HG02852 (cell line): ENCODE measurements around the gene RAPH1.
A peak's percentile ranks its signal among the peaks of the same experiment; 100 is the strongest.
"Not testable (repeated sequence)": the region's sequence is repeated elsewhere in the genome, so short reads cannot be mapped to it uniquely, and the experiment has no call there.

Source experiments
- ATAC-seq: cut with Tn5 transposase; IDR thresholded peaks from one replicate; pipeline ENCODE4 v1.9.1; 2021; ENCODE audit warnings: mild to moderate bottlenecking, moderate library complexity; ENCODE audit not compliant: unreplicated experiment

The RAPH1 gene

GRCh38 chr2:203547356-203547755 lies 12.3 kb upstream of the RAPH1 start:
- no peak for ATAC-seq

DNA sequence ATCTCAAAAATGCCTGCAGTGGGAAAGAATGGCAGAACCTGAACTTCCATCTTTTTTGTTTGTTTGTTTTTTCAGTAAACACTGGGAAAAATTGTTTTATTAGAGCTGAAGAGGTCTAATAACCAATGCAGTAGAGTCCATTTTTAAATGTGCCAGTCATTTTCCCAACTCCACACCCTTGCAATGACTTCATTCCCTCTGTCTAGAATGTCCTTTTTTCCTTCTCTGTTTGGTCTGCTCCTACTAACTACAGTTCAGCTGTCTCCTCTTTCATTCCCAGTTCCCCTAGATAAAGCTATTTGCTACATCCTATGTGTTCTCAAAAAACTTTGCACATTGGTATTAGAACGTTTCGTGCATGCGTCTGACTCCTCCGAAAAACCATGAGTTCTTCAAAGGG lies 9.3 kb upstream of the RAPH1 start:
- ATAC-seq: no peak

DNA sequence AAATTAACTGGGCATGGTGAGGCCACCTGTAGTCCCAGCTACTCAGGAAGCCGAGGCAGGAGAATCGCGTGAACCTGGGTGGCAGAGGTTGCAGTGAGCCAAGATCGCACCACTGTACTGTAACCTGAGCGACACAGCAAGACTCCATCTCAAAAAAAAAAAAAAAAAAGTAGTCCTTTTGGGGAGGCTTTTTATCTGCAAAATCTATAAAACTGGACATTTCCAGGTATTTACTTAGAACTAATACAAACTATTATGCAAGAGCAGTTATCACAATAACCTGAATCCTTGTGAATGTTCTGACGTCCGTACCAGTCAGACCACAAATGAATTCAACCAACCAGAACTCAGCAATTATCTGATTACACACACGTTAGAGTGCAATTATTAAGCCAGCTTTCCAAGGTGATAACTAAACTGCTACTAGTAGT lies 8.8 kb upstream of the RAPH1 start:
- ATAC-seq: no peak

- ATAC-seq: not testable (repeated sequence)
Observed at GRCh38 chr2:203540598-203540997, 5.5 kb upstream of the RAPH1 start.

DNA sequence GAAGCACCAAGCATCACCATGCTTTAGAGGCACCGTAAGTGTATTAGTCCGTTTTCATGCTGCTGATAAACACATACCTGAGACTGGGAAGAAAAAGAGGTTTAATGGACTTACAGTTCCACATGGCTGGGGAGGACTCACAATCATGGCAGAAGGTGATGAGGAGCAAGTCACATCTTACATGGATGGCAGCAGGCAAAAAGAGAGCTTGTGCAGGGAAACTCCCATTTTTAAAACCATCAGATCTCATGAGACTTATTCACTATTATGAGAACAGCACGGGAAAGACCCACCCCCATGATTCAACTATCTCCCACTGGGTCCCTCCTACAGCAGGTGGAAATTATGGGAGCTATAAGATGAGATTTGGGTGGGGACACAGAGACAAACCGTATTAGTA lies 3.1 kb upstream of the RAPH1 start:
- not testable (repeated sequence) for ATAC-seq

DNA sequence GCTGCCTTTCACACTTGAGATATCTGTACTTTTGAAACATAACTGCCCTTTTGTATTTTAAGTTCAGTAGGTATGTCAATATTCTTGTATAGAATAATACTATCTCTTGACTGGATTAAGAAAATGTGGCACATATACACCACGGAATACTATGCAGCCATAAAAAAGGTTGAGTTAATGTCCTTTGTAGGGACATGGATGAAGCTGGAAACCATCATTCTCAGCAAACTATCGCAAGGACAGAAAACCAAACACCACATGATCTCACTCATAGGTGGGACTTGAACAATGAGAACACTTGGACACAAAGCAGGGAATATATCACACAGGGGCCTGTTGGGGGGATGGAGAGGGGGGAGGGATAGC lies 1.5 kb upstream of the RAPH1 start:
- ATAC-seq: not testable (repeated sequence)

GRCh38 chr2:203535784-203536585 lies 884 bp upstream of the RAPH1 start:
- ATAC-seq: no peak

DNA sequence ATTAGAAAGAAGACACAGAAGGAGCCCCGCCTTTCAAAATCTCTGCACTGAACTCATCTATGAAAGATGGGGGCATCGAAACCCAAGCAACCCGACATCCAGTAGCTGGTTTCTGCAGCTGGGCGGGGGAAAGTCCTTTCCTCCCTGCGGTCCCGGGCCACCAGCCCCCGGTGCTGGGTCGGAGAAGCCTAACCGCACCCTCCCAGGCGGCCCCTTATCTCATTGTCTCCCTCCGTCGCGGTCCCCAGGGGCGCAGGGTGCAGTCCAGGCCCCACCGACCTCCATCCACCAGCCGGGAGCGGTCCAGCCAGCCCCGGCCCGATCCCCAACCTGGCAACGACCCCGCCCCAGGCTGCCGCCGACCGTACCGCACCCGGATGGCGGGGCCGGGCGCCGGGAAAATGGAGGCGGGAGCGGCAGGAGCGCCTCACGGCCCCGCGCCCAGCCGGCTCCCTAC lies 452 bp downstream of the RAPH1 start:
- peak; percentile 39 for ATAC-seq

DNA sequence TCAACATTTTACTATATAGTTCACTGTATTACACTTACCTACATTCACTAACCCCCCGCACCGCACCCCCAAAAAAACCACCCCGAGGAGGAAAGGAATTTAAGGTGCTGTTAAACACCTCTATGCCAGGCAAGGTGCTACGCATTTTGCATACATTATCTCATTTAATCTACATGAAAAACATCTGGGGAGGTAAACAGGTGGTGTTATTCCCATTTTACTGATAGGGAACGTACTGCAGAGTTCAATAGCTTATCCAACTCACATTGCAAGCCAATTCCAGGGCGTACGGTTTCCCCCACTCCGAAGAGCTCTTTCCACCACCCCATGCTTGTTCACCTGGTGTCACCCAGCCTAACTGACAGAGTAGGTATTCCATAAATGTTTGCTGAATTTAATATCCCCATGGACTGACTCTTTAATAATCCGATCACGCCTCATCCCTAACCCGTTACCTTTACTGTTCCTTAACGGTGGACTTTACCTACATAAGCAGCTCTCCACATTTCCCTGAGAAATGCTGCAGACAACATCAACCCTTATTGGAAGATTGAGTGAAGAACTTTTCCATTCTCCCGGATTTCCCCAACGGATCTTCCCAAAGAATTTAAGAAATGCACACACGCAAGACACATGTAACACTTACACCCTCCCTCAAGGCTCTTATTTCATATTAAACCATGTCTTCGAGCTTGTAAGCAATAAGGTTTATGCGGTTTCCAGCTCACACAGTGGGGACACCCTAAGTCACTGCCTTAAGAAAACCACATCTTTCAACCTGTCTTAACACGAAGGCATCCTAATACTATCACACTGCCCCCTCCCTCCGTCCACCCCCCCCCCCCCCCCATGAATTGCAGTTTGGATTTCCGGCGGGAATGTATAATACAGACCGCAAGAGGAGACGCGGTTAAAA lies 1.2 kb downstream of the RAPH1 start:
- ATAC-seq: no peak

DNA sequence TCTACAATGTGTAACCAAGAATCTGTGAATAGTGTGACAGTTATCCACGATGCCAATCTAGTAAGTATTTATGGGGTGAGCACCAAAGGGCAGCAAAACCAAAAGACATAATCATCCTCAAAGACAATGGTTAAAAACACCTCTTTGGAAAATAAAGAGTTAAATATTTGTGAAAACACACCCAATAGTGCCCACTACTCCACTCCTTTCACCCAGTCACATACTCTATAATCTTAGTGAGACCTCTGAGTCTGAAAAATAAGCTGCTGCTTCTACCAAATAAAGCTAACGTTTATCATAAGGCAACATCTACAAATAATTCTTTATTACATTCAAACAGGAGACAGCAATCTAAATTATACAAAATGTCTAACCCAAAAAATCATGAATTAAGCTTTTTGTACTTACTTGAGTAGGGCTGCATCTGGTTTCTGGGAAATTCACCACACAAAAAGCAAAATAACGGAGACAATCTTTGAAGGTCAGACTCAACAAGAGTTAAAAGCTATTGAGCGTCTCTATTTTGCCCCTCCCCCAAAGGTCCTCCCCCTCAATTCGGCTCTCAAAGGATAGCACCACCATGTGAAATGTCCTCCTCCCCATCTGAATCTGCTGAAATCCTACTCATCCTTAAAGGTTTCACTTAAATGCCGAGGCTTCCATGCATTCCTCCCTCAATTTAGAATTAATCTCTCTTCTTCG lies 2.0 kb downstream of the RAPH1 start:
- no peak for ATAC-seq

DNA sequence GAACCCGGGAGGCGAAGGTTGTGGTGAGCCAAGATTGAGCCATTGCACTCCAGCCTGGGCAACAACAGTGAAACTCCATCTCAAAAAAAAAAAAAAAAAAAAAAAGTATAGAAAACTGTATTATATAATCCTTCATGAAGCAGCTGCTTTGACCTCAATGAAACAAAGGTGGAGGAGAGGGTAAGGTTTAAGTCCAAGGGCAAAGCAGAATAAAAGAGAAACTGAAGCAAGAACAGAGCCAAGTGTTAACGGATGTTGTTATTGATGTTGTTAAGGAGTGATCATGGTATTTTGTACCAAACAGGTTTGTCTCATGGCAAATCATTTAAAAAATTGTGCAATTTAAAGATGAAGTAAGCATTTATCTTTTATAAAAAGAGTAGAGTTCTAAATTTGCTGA lies 7.4 kb downstream of the RAPH1 start:
- no peak for ATAC-seq

DNA sequence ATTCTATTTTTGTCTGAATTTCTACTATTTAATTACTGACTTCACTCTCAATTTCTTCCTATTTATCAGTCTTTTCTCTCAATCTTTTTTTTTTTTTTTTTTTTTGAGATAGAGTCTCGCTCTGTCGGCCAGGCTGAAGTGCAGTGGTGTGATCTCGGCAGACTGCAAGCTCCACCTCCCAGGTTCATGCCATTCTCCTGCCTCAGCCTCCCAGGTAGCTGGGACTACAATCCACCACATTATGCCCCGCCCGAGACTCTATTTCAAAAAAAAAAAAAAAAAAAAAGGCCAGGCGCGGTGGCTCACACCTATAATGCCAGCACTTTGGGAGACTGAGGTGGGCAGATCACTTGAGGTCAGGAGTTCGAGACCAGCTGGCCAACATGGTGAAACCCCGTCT lies 21.8 kb downstream of the RAPH1 start:
- ATAC-seq: not testable (repeated sequence)

- no peak for ATAC-seq
Observed at GRCh38 chr2:203510941-203511305, 24.2 kb downstream of the RAPH1 start.

DNA sequence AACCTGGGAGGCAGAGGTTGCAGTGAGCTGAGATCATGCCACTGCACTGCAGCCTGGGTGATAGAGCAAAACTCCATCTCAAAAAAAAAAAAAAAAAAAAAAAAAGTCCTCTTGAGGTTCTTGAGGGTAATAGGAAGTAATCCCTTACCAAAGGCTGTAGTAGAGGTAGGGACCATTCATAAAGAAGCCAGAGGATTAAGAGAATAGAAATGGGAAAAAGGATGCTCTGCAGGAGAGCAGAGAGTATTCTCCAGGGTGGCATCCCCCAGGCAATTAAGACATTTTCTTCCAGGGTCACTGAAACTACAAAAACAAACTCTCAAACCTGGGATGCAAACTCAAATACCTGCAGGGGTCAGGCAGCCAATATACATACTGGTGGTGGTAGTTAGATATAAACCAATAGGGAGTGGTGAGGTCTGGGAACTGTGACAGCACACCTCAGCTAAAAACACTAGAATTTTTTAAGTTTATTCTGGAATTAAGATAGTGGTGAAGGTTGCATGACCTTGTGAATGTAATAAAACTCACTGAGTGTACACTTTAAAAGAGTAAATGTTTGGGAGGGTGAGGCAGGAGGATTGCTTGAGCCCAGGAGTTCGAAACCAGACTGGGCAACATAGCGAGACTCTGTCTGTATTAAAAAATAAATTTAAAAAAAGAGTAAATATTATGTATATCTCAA lies 24.7 kb downstream of the RAPH1 start:
- no peak for ATAC-seq

DNA sequence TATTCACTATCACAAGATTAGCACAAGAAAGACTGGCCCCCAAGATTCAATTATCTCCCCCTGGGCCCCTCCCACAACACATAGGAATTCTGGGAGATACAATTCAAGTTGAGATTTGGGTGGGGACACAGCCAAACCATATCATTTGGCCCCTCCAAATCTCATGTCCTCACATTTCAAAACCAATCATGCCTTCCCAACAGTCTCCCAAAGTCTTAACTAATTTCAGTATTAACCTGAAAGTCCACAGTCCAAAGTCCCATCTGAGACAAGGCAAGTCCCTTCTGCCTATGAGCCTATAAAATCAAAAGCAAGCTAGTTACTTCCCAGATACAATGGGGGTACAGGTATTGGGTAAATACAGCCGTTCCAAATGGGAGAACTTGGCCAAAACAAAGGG lies 31.6 kb downstream of the RAPH1 start:
- ATAC-seq: not testable (repeated sequence)

DNA sequence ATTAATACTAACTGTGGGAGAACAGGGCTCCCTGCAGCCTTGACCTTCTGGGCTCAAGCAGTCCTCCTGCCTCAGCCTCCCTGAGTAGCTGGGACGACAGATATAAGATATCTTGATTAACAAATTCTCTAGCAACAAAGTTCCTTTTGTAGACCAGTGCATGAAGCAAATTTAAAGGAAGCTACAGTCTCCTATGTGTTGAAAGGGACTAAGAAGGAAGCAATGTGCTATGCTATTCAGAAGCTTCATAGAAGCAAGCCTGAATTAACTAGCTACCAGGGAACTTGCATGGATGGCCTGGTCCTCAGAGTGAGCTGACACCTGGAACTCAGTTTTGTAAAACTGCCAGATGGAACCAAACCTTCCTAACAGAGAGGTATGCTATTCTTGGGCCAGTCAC lies 33.2 kb downstream of the RAPH1 start:
- no peak for ATAC-seq

GRCh38 chr2:203500951-203501350 lies 34.1 kb downstream of the RAPH1 start:
- ATAC-seq: no peak

DNA sequence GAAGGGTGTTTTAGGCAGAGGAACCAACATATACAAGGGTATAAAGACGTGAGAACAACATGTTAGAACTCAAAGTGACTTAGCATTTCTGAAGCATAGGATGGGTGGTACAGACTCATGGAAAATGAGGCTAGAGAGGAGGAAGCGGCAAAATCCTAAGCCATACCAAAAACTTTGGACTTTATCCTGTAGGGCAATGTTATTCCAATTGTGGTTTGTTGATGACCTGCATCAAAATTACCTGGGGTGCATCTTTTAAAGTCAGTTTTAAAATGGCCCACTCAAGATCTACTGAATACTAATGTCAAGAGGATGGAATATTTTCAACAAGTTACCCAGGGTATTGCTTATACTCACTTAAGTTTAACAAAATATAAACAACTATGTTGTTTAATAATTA lies 34.8 kb downstream of the RAPH1 start:
- no peak for ATAC-seq

DNA sequence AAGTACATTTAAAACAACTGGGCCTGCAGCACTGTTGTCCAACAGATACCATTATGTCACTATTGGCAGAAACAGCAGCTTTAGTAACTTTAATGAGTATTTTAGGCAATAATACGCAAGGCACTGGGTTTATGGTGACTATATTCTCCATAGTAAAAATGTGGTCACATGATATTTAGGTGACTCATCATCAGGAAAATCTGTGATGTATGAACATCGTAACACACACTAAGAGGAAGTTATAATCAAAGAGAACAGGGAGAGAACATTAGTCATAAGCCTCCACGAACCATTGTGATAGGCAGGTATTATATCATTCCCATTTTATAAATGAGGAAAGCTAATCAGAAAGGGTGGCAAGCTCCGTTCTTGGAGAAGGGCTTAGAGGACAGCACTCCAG lies 36.9 kb downstream of the RAPH1 start:
- ATAC-seq: no peak

DNA sequence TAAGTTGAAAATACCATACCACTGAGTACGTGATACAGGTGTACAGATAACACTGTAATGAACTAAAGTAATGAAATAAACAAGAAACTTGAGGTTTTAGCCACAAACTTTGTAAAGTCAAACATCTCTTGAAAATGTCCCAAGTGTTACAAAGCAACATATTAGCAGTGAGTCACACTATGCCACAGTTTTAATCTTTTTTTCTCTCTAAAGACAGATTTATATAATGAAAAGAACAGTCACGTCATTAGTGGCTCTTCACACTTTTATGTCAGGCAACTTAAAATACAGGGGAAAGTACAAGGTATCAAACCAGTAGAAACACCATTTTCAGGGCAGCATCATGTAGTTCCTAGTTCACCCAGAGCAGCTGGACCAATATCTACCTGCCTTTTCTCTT lies 42.1 kb downstream of the RAPH1 start:
- no peak for ATAC-seq

DNA sequence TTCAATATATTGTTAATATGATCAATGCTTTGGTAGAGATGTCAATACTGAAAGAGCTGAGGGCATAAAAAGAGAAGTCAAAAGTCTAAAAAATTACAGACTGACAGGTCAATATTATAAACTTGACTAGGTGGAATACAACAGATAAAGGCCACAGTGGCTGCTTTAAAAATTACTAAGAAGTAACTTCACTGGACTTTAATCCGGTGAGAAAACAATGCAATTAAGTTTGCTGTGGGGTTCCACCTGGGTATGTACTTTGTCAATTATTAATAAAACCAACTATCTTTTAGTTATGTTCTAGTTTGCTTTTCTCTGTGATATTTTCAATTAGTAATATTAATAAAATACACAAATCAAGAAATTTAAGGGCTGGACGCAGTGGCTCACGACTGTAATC lies 44.7 kb downstream of the RAPH1 start:
- ATAC-seq: no peak
